ENCODE data around the gene MUS81. TPM values are rescaled to one million over a fixed set of nuclear protein-coding genes. Genes with fewer than 3 reads are reported as not detected.

The MUS81 gene
- total and polyA plus RNA-seq, 10 of the 15 experiments (the other 5 are each of a cell fraction or from before 2014, with no cell fraction given), result 11.8 to 76.1 (median 48.4) TPM

- DNase-seq (ENCODE audit: low read depth, low spot score), result no peak
- no peak for FAIRE-seq
- H3K4me2 ChIP-seq (ENCODE audit: control insufficient read depth, insufficient read depth), result no peak overlapping the region
- RAD21 ChIA-PET (ENCODE audit: unreplicated experiment), result interaction anchor here (1.5 to 2.1 kb wide), 2 partner anchors 25 to 34 kb away, joined by 3 to 7 read pairs; no protein-coding TSS in a partner anchor
- H3K27ac ChIP-seq (ENCODE audit: control insufficient read depth, insufficient read depth), result no peak overlapping the region
- in situ Hi-C loops (cut with MboI), result no loop called here
- CTCF ChIA-PET, result interaction anchor here (1.8 to 7.2 kb wide), 4 partner anchors 11 to 44 kb away, joined by 11 to 192 read pairs (median 24); partner anchors contain the start of gene AP5B1
- intact Hi-C loops (cut with micrococcal nuclease; ENCODE audit: unreplicated experiment), result no loop called here
- ATAC-seq, result no peak
- no peak overlapping the region for H2AFZ ChIP-seq (ENCODE audit: control insufficient read depth, low read depth, low read length)
- peaks cover 3% of the 10 kb centered on the region; the same call in 1 of the 2 replicates for H3K4me1 ChIP-seq (ENCODE audit: control insufficient read depth, insufficient read depth, low read length)
- POLR2A ChIA-PET, result interaction anchor here (1.2 to 1.5 kb wide), 3 partner anchors 14 to 34 kb away, joined by 4 to 5 read pairs (median 5); no protein-coding TSS in a partner anchor
- H3K27me3 ChIP-seq (replicated peaks in 1 of 2; ENCODE audit: control insufficient read depth in 2 of 2, insufficient read depth in 2 of 2, low read length in 1 of 2), result no peaks in the 10 kb centered on the region; a peak in 1 of 4 replicates
- H3K9me3 ChIP-seq (replicated peaks; ENCODE audit: control insufficient read depth, insufficient read depth, low read length), result no peaks in the 10 kb centered on the region
- H3K36me3 ChIP-seq (ENCODE audit: control insufficient read depth in 2 of 2, insufficient read depth in 2 of 2, low read length in 1 of 2), result no peaks in the 10 kb centered on the region
- H3K9ac ChIP-seq (ENCODE audit: control insufficient read depth, insufficient read depth, low read length), result no peak overlapping the region
- no peaks in the 10 kb centered on the region for H4K20me1 ChIP-seq (ENCODE audit: control insufficient read depth, insufficient read depth)
- BruUV-seq (replicated peaks), result no TSS peak
- SMC1A ChIA-PET (ENCODE audit: uncharacterized antibody, unreplicated experiment), result interaction anchor here (0.9 to 5.3 kb wide), 3 partner anchors 34 to 37 kb away, joined by 3 to 41 read pairs (median 3); no protein-coding TSS in a partner anchor
- no peak overlapping the region for H3K4me3 ChIP-seq
- WGBS (ENCODE audit: insufficient coverage, insufficient replicate concordance, low lambda C conversion rate, missing lambda C conversion rate), result 51% methylated on average over 18 of the region's 18 CpGs
- H3K79me2 ChIP-seq (ENCODE audit: control insufficient read depth, insufficient read depth, low read length), result no peaks in the 10 kb centered on the region
- TF ChIP-seq POLR2AphosphoS2 (IDR thresholded peaks at IDR 0.05; ENCODE audit: low read depth, low read length) (no peak), ZZZ3 (IDR thresholded peaks at IDR 0.05; ENCODE audit: control insufficient read depth, insufficient read length, low read depth) (no peak), PAX8 (IDR thresholded peaks at IDR 0.05) (no peak), IRF3 (IDR thresholded peaks at IDR 0.05) (no peak), SP1 (IDR thresholded peaks at IDR 0.05; ENCODE audit: low read depth, low read length) (no peak), TARDBP (IDR thresholded peaks at IDR 0.05; ENCODE audit: borderline replicate concordance) (no peak), SREBF2 (IDR thresholded peaks at IDR 0.05; ENCODE audit: low read length) (no peak), ESRRA (IDR thresholded peaks at IDR 0.05; ENCODE audit: low read length) (no peak), NR2C2 (IDR thresholded peaks at IDR 0.05; ENCODE audit: borderline replicate concordance, control insufficient read depth, insufficient read length, low read depth) (no peak), PAX5 (IDR thresholded peaks at IDR 0.05; ENCODE audit: borderline replicate concordance, low read depth, low read length) (no peak), YBX1 (IDR thresholded peaks at IDR 0.05) (no peak), SIN3A (IDR thresholded peaks at IDR 0.05; ENCODE audit: low read depth, low read length) (no peak), MYC (IDR thresholded peaks at IDR 0.05; ENCODE audit: insufficient read depth, insufficient read length, insufficient replicate concordance, low read length, severe bottlenecking) (no peak), MLLT1 (IDR thresholded peaks at IDR 0.05) (no peak)
- TF ChIP-seq, protein P1, sequence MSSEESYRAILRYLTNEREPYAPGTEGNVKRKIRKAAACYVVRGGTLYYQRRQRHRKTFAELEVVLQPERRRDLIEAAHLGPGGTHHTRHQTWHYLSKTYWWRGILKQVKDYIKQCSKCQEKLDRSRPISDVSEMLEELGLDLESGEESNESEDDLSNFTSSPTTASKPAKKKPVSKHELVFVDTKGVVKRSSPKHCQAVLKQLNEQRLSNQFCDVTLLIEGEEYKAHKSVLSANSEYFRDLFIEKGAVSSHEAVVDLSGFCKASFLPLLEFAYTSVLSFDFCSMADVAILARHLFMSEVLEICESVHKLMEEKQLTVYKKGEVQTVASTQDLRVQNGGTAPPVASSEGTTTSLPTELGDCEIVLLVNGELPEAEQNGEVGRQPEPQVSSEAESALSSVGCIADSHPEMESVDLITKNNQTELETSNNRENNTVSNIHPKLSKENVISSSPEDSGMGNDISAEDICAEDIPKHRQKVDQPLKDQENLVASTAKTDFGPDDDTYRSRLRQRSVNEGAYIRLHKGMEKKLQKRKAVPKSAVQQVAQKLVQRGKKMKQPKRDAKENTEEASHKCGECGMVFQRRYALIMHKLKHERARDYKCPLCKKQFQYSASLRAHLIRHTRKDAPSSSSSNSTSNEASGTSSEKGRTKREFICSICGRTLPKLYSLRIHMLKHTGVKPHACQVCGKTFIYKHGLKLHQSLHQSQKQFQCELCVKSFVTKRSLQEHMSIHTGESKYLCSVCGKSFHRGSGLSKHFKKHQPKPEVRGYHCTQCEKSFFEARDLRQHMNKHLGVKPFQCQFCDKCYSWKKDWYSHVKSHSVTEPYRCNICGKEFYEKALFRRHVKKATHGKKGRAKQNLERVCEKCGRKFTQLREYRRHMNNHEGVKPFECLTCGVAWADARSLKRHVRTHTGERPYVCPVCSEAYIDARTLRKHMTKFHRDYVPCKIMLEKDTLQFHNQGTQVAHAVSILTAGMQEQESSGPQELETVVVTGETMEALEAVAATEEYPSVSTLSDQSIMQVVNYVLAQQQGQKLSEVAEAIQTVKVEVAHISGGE (CRISPR knock-in tag; IDR thresholded peaks at IDR 0.05), result no peak
- TF ChIP-seq, protein P2, sequence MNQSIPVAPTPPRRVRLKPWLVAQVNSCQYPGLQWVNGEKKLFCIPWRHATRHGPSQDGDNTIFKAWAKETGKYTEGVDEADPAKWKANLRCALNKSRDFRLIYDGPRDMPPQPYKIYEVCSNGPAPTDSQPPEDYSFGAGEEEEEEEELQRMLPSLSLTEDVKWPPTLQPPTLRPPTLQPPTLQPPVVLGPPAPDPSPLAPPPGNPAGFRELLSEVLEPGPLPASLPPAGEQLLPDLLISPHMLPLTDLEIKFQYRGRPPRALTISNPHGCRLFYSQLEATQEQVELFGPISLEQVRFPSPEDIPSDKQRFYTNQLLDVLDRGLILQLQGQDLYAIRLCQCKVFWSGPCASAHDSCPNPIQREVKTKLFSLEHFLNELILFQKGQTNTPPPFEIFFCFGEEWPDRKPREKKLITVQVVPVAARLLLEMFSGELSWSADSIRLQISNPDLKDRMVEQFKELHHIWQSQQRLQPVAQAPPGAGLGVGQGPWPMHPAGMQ (IDR thresholded peaks at IDR 0.05; ENCODE audit: borderline replicate concordance), result no peak
Measured at GRCh38 chr11:65814131-65814985, 45.9 kb upstream of the MUS81 start.
